GM10266 (cell line): ENCODE results near the gene ABCC3.
"Not testable (repeated sequence)": the region's sequence is repeated elsewhere in the genome, so short reads cannot be mapped to it uniquely, and the experiment has no call there.

Experiments
- DNase-seq: peaks from one replicate; pipeline ENCODE4 v3.0.0; 2012; ENCODE audit errors: extremely low spot score
- TF ChIP-seq, protein P1 (sequence below): IDR thresholded peaks from 2 replicates; pipeline ENCODE4 v1.5.1; 2012; ENCODE audit warnings: mild to moderate bottlenecking, low read depth; ENCODE audit not compliant: control insufficient read depth, insufficient read depth; ENCODE audit errors: missing control alignments

The ABCC3 gene

DNA sequence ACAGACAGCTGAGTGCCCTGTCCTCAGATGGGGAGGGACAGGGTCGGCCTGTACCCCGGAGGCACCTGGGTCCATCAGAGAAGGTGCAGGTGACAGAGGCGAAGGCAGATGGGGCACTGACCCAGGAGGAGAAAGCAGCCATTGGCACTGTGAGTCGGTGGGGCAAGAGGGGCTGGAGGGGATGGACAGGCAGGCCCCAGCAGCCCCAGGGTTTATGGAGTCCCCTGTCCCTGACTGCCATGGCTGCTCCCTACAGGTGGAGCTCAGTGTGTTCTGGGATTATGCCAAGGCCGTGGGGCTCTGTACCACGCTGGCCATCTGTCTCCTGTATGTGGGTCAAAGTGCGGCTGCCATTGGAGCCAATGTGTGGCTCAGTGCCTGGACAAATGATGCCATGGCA, 40.9 kb downstream of the ABCC3 start:
- TF ChIP-seq, protein P1, sequence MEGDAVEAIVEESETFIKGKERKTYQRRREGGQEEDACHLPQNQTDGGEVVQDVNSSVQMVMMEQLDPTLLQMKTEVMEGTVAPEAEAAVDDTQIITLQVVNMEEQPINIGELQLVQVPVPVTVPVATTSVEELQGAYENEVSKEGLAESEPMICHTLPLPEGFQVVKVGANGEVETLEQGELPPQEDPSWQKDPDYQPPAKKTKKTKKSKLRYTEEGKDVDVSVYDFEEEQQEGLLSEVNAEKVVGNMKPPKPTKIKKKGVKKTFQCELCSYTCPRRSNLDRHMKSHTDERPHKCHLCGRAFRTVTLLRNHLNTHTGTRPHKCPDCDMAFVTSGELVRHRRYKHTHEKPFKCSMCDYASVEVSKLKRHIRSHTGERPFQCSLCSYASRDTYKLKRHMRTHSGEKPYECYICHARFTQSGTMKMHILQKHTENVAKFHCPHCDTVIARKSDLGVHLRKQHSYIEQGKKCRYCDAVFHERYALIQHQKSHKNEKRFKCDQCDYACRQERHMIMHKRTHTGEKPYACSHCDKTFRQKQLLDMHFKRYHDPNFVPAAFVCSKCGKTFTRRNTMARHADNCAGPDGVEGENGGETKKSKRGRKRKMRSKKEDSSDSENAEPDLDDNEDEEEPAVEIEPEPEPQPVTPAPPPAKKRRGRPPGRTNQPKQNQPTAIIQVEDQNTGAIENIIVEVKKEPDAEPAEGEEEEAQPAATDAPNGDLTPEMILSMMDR: no peak
- no peak for DNase-seq

DNA sequence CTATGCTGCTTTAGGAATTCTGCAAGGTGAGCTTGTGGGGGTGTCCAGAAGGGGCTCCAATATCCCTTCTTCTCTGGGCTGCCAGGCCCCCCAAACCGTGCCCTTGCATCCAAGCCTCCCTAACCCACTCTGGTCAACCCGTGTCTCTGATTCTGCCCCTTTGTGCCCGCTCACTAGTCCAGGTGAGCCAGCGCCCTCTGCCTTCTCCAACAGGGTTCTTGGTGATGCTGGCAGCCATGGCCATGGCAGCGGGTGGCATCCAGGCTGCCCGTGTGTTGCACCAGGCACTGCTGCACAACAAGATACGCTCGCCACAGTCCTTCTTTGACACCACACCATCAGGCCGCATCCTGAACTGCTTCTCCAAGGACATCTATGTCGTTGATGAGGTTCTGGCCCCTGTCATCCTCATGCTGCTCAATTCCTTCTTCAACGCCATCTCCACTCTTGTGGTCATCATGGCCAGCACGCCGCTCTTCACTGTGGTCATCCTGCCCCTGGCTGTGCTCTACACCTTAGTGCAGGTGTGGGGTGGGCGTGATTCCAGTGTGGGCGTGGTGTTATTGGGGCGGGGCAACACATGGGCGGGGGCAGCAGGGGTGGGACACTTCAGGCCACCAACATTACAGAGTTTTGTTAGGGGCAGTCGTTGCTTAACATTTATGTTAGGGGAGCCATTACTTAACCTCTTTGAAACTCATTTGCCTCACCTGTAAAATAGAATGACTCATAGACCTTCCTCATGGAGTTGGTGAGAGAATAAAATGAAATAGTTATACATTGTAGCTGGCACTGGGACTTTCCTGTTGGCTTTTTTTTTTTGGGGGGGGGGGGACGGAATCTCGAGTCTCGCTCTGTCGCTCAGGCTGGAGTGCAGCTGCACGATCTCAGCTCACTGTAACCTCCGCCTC, 41.6 kb downstream of the ABCC3 start:
- DNase-seq: no peak
- TF ChIP-seq, protein P1: no peak

DNA sequence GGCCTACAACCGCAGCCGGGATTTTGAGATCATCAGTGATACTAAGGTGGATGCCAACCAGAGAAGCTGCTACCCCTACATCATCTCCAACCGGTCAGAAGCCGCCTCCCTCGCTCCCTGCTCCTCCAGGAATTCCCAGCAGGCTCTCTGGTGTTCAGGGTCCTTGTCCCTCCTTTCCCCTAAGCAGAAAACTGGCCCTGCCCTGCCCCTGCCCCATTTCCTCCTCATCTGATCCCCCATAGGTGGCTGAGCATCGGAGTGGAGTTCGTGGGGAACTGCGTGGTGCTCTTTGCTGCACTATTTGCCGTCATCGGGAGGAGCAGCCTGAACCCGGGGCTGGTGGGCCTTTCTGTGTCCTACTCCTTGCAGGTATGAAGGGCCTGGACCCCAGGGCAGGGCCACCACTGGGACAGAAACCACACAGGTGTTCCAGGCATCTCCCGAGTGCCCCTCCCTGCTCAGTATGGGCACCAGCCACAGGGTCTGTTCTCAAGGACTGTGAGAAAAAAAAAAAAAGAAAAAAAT, 43.2 kb downstream of the ABCC3 start:
- TF ChIP-seq, protein P1: no peak
- no peak for DNase-seq

DNA sequence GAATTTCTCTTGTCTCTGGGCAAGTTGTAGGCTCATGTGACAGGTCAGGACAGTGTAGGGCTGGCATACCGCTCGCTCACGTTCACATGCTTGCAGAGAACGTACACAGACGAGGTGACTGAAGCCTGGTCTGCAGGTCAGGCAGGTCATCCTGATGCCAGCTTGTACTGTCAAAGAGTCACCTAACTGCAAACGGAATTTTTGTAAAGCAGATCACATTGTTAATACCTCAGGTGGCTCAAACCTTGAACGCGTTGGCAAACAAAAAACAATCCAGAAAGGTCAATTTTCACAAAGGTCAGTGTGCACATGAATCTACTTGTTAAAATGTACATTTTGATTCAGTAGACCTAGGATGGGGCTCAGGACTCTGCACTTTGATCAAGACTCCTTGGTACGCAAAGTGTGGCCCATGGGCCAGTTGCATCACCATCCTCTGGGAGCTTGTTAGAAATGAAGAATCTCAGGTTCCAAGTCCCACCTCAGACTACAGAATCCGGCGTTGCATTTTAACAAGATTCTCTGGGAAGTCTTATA, 44.4 kb downstream of the ABCC3 start:
- no peak for DNase-seq
- TF ChIP-seq, protein P1: no peak

DNA sequence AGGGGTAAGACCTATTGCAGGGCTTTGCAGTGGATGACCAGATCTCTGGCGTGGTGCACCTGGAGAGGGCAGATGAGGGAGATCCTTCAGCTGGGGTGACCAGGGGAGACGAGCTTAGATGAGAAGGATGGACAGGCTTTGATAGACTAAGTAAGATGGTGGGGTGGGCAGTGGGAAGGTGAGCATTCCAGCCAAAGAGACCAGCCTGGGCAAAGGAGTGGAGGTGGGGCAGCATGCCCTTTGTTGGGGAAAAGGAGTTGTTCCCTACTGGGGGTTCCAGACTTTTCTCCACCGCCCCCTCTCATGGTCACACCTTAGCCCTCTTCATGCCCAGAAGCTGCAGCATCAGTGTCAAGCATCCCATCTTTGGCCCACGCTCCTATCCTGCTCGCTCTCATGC, 45.4 kb downstream of the ABCC3 start:
- no peak for DNase-seq
- TF ChIP-seq, protein P1: no peak

DNA sequence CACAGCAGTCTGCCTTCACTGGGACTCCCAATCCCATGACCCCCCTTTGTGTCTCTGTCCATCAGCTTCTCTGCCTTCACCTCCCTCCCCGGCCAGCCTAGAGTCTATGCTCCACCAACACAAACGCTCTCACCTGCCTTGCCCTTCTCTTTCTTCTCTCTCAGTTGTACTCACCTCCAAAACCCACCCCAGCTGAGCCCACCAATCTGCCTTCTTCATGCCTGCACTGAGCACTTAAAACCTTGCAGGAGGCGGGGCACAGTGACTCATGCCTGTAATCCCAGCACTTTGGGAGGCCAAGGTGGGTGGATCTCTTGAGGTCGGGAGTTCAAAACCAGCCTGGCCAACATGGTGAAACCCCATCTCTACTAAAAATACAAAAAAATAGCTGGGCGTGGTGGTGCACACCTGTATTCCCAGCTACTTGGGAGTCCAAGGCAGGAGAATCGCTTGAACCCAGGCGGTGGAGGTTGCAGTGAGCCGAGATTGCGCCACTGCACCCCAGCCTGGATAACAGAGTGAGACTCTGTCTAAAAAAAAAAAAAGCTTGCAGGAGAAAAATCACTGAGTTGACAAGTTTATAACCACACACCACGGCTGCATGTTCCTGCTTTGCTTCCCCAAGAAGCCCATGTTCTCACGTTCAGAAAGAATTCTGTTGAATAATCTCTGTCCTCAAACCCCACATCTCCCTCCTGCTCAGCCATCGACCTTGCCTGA, 46.0 kb downstream of the ABCC3 start:
- not testable (repeated sequence) for DNase-seq

DNA sequence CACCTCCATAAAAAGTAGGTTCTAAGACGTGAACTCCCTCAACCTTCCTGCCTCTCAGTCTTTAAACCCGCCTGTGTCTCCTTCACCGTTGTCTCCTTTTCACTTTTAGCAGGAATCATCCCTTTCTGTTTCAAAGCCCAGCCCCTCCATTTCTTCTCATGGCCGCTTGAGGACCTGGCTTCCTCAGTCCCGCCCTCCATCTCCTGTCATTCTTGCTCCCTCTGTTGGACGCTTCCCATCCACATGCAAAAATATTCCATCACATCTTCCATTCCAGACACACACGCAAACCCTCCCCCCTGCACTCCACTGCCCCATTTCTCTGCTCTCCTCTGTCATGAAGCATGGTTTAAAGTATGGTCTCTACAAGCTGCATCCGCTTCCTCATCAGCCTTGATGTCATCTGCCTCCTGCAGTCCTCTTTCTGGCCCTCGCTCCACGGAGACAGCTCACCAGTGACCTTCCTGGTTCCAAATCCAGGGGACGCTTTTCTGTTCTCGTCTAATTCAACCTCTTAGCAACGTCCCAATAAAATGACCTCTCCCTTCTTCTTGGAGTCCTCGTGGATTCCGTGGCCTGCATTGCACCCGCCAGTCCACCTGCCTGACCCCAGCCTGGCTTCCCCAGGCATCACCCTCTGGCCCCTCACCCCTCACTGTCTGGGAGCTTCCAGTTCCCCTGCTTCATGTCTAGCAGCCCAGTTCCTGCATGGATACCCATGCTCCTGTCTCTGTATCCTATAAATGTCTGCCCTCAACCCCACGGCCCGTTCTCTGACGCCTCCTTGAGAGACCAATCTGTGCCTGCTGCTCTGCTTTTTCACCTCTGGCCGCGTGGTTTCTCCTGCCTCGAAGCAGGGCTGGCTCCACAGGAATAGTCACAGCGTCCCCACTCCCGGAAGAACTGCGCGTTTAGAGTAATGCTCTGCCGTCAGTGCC, 46.9 kb downstream of the ABCC3 start:
- DNase-seq: no peak

More for the DNA sequence above, 46.9 kb downstream of the ABCC3 start:
- TF ChIP-seq, protein P1: peak; percentile 32
